HCT116 (cell line): ENCODE measurements around the gene LINGO1. TPM values are rescaled to one million over a fixed set of nuclear protein-coding genes. Genes with fewer than 3 reads are reported as not detected.

Source experiments
- ATAC-seq: fragments of 200-7000 bp; cut with Tn5 transposase; 2 replicates; pipeline ENCODE4 v1.9.1; 2020; ENCODE audit warnings: mild to moderate bottlenecking, moderate library complexity
- BruUV-seq: library from RNA; stranded (reverse); fragments of 400-500 nt; replicated peaks from 2 replicates; lab custom pipeline; 2021; lab: Mats Ljungman, UMichigan
- CTCF ChIA-PET: fragments of 300-600 bp; sonication (Branson Sonifier 250); formaldehyde crosslinking; loops from one replicate; lab custom pipeline; 2021; ENCODE audit warnings: antibody characterized with exemption; lab: Charles Lee
- POLR2A ChIA-PET: fragments of 300-600, 350-600 bp; sonication (Branson Sonifier 250); formaldehyde crosslinking; loops from one replicate; lab custom pipeline; 2021; ENCODE audit warnings: antibody characterized with exemption; lab: Charles Lee
- RAD21 ChIA-PET, 2 experiments: fragments of 300-600 bp; sonication (Branson Sonifier 250); formaldehyde crosslinking; loops; one replicate each; lab custom pipeline; 2023; ENCODE audit warnings: low total read pairs in 2 of 2; ENCODE audit not compliant: uncharacterized antibody in 2 of 2, unreplicated experiment in 2 of 2, low non-redundant PET in 1 of 2; lab: Charles Lee
- DNase-seq: peaks from one replicate; pipeline ENCODE4 v3.0.0-alpha.2; 2010; ENCODE audit warnings: low read depth, low spot score
- H2AFZ ChIP-seq: fragments of 200-600 bp; shearing (Covaris generic), sonication (generic); 2 replicates; pipeline ENCODE4 v1.6.1; 2017; ENCODE audit warnings: low read depth, mixed run types, mixed read lengths, antibody characterized with exemption, low read length; ENCODE audit not compliant: poor library complexity, severe bottlenecking
- H3K27ac ChIP-seq: 2 replicates; pipeline ENCODE4 v1.5.1; 2012; ENCODE audit warnings: low read depth, low read length
- H3K27me3 ChIP-seq: fragments of 200-600 bp; sonication (generic); 2 replicates; pipeline ENCODE4 v1.6.1; 2016; ENCODE audit warnings: mixed run types, low read length, mixed read lengths; ENCODE audit not compliant: insufficient read depth
- H3K36me3 ChIP-seq, 2 experiments: fragments of 200-500 bp in 1 of 2; fragments of 200-600 bp in 1 of 2; sonication (Bioruptor generic) in 1 of 2; sonication (generic) in 1 of 2; 2 replicates each; pipeline versions ENCODE4 v1.5.1 to v1.6.1; 2014 to 2016; ENCODE audit warnings: low read length in 2 of 2, inconsistent platforms in 1 of 2, mixed read lengths in 1 of 2, mixed run types in 1 of 2; ENCODE audit not compliant: insufficient read depth in 2 of 2, control insufficient read depth in 1 of 2
- H3K4me1 ChIP-seq, 2 experiments: fragments of 200-600 bp in 1 of 2; sonication (generic) in 1 of 2; 2 replicates each; pipeline versions ENCODE4 v1.5.1 to v1.6.1; 2012 to 2017; ENCODE audit warnings: low read length in 2 of 2, inconsistent platforms in 1 of 2, mild to moderate bottlenecking in 1 of 2, mixed read lengths in 1 of 2, mixed run types in 1 of 2, moderate library complexity in 1 of 2; ENCODE audit not compliant: insufficient read depth in 2 of 2, control insufficient read depth in 1 of 2
- H3K4me2 ChIP-seq: fragments of 200-600 bp; sonication (generic); 2 replicates; pipeline ENCODE4 v1.6.1; 2017; ENCODE audit warnings: mixed run types, low read length, mixed read lengths
- H3K4me3 ChIP-seq, 2 experiments: fragments of 200-600 bp in 1 of 2; sonication (generic) in 1 of 2; replicated peaks in 1 of 2; 2 replicates each; pipeline ENCODE4 v1.5.1; 2011 to 2016; ENCODE audit warnings: low read length in 2 of 2, control low read depth in 1 of 2, low read depth in 1 of 2, mild to moderate bottlenecking in 1 of 2, mixed read lengths in 1 of 2, mixed run types in 1 of 2
- H3K79me2 ChIP-seq: fragments of 200-600 bp; sonication (generic); 2 replicates; pipeline ENCODE4 v1.6.1; 2017; ENCODE audit warnings: mild to moderate bottlenecking, mixed run types, low read length, moderate library complexity, mixed read lengths; ENCODE audit not compliant: insufficient read depth
- H3K9ac ChIP-seq: fragments of 200-600 bp; sonication (generic); 2 replicates; pipeline ENCODE4 v1.6.1; 2016; ENCODE audit warnings: low read length, mixed read lengths
- H3K9me2 ChIP-seq: fragments of 200-600 bp; sonication (generic), shearing (Covaris generic); 2 replicates; pipeline ENCODE4 v1.6.1; 2017; ENCODE audit warnings: mixed run types, mild to moderate bottlenecking, moderate library complexity; ENCODE audit not compliant: insufficient read depth
- H3K9me3 ChIP-seq, 2 experiments: fragments of 200-500 bp in 1 of 2; fragments of 200-600 bp in 1 of 2; sonication (Bioruptor generic) in 1 of 2; sonication (generic) in 1 of 2; 2 replicates each; pipeline ENCODE4 v1.6.1; 2014 to 2017; ENCODE audit warnings: low read length in 2 of 2, mixed read lengths in 2 of 2, inconsistent platforms in 1 of 2, low read depth in 1 of 2, mild to moderate bottlenecking in 1 of 2, mixed run types in 1 of 2, moderate library complexity in 1 of 2; ENCODE audit not compliant: control insufficient read depth in 1 of 2, insufficient read depth in 1 of 2
- H4K20me1 ChIP-seq: fragments of 200-600 bp; sonication (generic), shearing (Covaris generic); 2 replicates; pipeline ENCODE4 v1.6.1; 2017; ENCODE audit warnings: mixed run types, mild to moderate bottlenecking, moderate library complexity; ENCODE audit not compliant: insufficient read depth
- CBX3 ChIP-seq: IDR thresholded peaks from 2 replicates; pipeline ENCODE4 v1.6.1; 2012; ENCODE audit warnings: low read depth
- EGR1 ChIP-seq: IDR thresholded peaks from 2 replicates; pipeline ENCODE4 v1.6.1; 2012; ENCODE audit warnings: low read depth
- ELF1 ChIP-seq: IDR thresholded peaks from 2 replicates; pipeline ENCODE4 v1.6.1; 2012; ENCODE audit warnings: low read depth, borderline replicate concordance
- FOSL1 ChIP-seq: IDR thresholded peaks from 2 replicates; pipeline ENCODE4 v1.6.1; 2012; ENCODE audit warnings: low read depth
- MAX ChIP-seq: IDR thresholded peaks from 2 replicates; pipeline ENCODE4 v1.6.1; 2012
- POLR2A ChIP-seq: IDR thresholded peaks from 2 replicates; pipeline ENCODE4 v1.7.0; 2011; ENCODE audit warnings: borderline replicate concordance; ENCODE audit not compliant: insufficient read depth, insufficient read length; ENCODE audit errors: extremely low read depth
- RAD21 ChIP-seq: IDR thresholded peaks from 2 replicates; pipeline ENCODE4 v1.6.1; 2012; ENCODE audit warnings: low read depth, mild to moderate bottlenecking
- REST ChIP-seq: IDR thresholded peaks from 2 replicates; pipeline ENCODE4 v1.6.1; 2012; ENCODE audit warnings: low read depth
- SIN3A ChIP-seq: IDR thresholded peaks from 2 replicates; pipeline ENCODE4 v1.6.1; 2012; ENCODE audit warnings: low read depth
- SP1 ChIP-seq: IDR thresholded peaks from 2 replicates; pipeline ENCODE4 v1.6.1; 2012; ENCODE audit warnings: low read depth
- SRF ChIP-seq: IDR thresholded peaks from 2 replicates; pipeline ENCODE4 v1.6.1; 2012; ENCODE audit warnings: low read depth
- TCF7L2 ChIP-seq: IDR thresholded peaks from 2 replicates; pipeline ENCODE4 v1.7.0; 2011; ENCODE audit warnings: borderline replicate concordance, inconsistent platforms; ENCODE audit not compliant: insufficient read depth, insufficient read length; ENCODE audit errors: extremely low read depth
- YY1 ChIP-seq: IDR thresholded peaks from 2 replicates; pipeline ENCODE4 v1.6.1; 2011; ENCODE audit warnings: low read length, low read depth, moderate library complexity, mild to moderate bottlenecking; ENCODE audit not compliant: insufficient replicate concordance; ENCODE audit errors: extremely low read depth
- ZBTB33 ChIP-seq: IDR thresholded peaks from 2 replicates; pipeline ENCODE4 v1.6.1; 2011; ENCODE audit warnings: mild to moderate bottlenecking, low read length, moderate library complexity; ENCODE audit not compliant: insufficient replicate concordance; ENCODE audit errors: extremely low read depth
- ZFX ChIP-seq: fragments of 450-650 bp; IDR thresholded peaks from 2 replicates; pipeline ENCODE4 v1.6.1; 2017
- ZNF274 ChIP-seq: fragments of 200-500 bp; sonication (Bioruptor generic); IDR thresholded peaks from 2 replicates; pipeline ENCODE4 v1.6.1; 2014; ENCODE audit warnings: mild to moderate bottlenecking, low read depth, low read length, inconsistent platforms
- intact Hi-C: fragments of 100-400 bp; cut with micrococcal nuclease; formaldehyde crosslinking; loops from 2 replicates; pipeline ENCODE4 v1.10.0; 2022
- total RNA-seq: library from RNA; stranded (reverse); gene quantifications from one replicate; pipeline ENCODE4 v1.2.1, GENCODE V29; 2021; ENCODE audit not compliant: unreplicated experiment

Gene LINGO1
- total RNA-seq, 1 experiment from 2014 or later, result 15.6 TPM

GRCh38 chr15:77566092-77566491 is 66.6 kb downstream of the LINGO1 start:
- no peak overlapping the region for H3K27ac ChIP-seq
- ATAC-seq, result no peak
- H3K36me3 ChIP-seq, result no peaks in the 10 kb centered on the region
- ChIA-PET RAD21 (no interaction called here), CTCF (interaction anchor here (0.7 kb wide), 1 partner anchor 23 kb away, joined by 3 read pairs; no protein-coding TSS in a partner anchor), POLR2A (no interaction called here)
- H3K4me2 ChIP-seq, result no peak overlapping the region
- no peak overlapping the region for H2AFZ ChIP-seq
- no peak overlapping the region for H3K9ac ChIP-seq
- no TSS peak for BruUV-seq
- no peak for DNase-seq
- no peaks in the 10 kb centered on the region for H4K20me1 ChIP-seq
- H3K4me3 ChIP-seq, result no peak overlapping the region
- H3K9me3 ChIP-seq, result no peaks in the 10 kb centered on the region
- H3K4me1 ChIP-seq, result no peaks in the 10 kb centered on the region
- intact Hi-C loops, result no loop called here
- H3K9me2 ChIP-seq, result no peaks in the 10 kb centered on the region
- H3K27me3 ChIP-seq, result no peaks in the 10 kb centered on the region
- no peak for TF ChIP-seq ZNF274
- TF ChIP-seq REST, result no peak
- no peak for TF ChIP-seq ELF1
- TF ChIP-seq POLR2A, result no peak
- no peak for TF ChIP-seq MAX
- no peak for TF ChIP-seq SP1
- no peak for TF ChIP-seq TCF7L2
- TF ChIP-seq ZBTB33, result no peak
- TF ChIP-seq FOSL1, result no peak
- no peak for TF ChIP-seq SRF
- no peak for TF ChIP-seq EGR1
- no peak for TF ChIP-seq RAD21
- TF ChIP-seq CBX3, result no peak
- no peak for TF ChIP-seq ZFX
- no peak for TF ChIP-seq YY1
- TF ChIP-seq SIN3A, result no peak
- H3K79me2 ChIP-seq, result no peaks in the 10 kb centered on the region
